T-helper 2 cell treated with Interferon-gamma antibody and Interleukin-4, amounts not matched to agents 5 μg/mL and 100 μg/mL, for 36 hours (primary cell): ENCODE results near the gene BUD23.
"Not testable (repeated sequence)": the region's sequence is repeated elsewhere in the genome, so short reads cannot be mapped to it uniquely, and the experiment has no call there.

Source experiments
- DNase-seq: peaks from one replicate; pipeline ENCODE4 v3.0.0; 2021; ENCODE audit warnings: low spot score
- H3K27ac Mint-ChIP-seq: one replicate; pipeline ENCODE4 v1.8.0; 2021; ENCODE audit warnings: mild to moderate bottlenecking, mixed read lengths
- H3K27me3 Mint-ChIP-seq: one replicate; pipeline ENCODE4 v1.8.0; 2021; ENCODE audit warnings: low read depth, mixed read lengths
- H3K36me3 Mint-ChIP-seq: one replicate; pipeline ENCODE4 v1.8.0; 2021; ENCODE audit warnings: low read depth, mixed read lengths
- H3K4me1 Mint-ChIP-seq: one replicate; pipeline ENCODE4 v1.8.0; 2021; ENCODE audit warnings: low read depth, mixed read lengths
- H3K4me3 Mint-ChIP-seq: one replicate; pipeline ENCODE4 v1.8.0; 2022; ENCODE audit warnings: mild to moderate bottlenecking, moderate library complexity, mixed read lengths
- H3K9me3 Mint-ChIP-seq: one replicate; pipeline ENCODE4 v1.8.0; 2021; ENCODE audit warnings: mixed read lengths

The BUD23 gene

DNA sequence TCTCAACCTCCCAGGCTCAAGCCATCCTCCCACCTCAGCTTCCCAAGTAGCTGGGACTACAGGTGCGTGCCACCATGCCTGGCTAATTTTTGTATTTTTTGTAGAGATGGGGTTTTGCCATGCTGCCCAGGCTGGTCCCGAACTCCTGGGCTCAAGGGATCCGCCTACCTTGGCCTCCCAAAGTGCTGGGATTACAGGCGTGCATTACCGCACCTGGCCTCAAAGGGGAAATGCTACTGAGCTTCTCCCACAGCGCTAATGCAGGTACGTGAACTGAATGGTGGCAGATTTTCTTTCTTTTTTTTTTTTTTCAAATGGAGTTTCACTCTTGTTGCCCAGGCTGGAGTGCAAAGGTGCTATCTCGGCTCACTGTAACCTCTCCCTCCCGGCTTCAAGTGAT lies 7.3 kb upstream of the BUD23 start:
- DNase-seq, H3K4me1 Mint-ChIP-seq, H3K27me3 Mint-ChIP-seq, H3K4me3 Mint-ChIP-seq, H3K9me3 Mint-ChIP-seq, H3K27ac Mint-ChIP-seq: not testable (repeated sequence)
- H3K36me3 Mint-ChIP-seq, result peaks cover 14% of the 10 kb centered on the region

DNA sequence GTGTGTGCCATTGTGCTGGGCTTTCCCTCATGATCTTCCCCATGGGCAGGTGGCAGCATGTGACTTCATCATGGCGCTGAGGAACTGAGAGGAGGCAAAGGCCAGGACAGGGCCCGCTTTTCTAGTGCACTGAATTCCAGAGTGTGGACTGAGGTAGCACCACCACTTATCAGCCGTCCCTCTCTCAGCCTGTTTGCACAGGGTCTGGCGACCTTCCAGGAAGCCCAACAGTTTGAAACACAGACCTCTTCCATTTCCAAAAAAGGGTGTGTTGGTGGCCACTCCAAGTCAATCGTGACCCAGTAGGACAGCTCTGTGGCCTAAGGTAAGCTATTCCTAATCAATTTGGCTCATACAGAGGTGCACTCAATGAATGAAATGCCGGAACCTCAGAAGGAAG lies 4.5 kb upstream of the BUD23 start:
- peaks cover 16% of the 10 kb centered on the region for H3K36me3 Mint-ChIP-seq
- H3K27me3 Mint-ChIP-seq, result no peaks in the 10 kb centered on the region
- no peak for DNase-seq
- H3K4me3 Mint-ChIP-seq, result no peak overlapping the region
- H3K27ac Mint-ChIP-seq, result no peak overlapping the region
- no peaks in the 10 kb centered on the region for H3K9me3 Mint-ChIP-seq
- H3K4me1 Mint-ChIP-seq, result peaks cover 10% of the 10 kb centered on the region

DNA sequence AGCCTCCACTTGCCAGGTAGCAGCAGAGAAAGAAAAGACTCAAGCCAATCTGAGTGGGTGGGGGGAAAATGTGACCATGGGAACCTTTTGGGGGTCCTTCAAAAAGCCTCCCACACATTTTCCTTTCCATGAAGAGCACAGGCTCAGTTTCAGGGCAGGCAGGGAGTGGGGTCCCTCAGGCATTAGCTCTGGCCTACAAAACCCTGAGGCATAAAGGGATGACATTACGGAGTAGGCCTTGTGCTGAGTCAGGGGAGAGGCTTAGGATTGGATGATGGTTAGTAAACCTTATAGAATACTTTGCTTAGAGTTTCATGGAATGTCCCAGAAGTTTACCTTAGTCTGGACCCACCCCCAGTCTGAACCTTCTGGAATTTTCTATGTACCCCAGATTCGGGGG lies 3.7 kb upstream of the BUD23 start:
- Mint-ChIP-seq H3K4me1 (peaks cover 12% of the 10 kb centered on the region), H3K4me3 (no peak overlapping the region), H3K27ac (no peak overlapping the region), H3K27me3 (no peaks in the 10 kb centered on the region), H3K9me3 (no peaks in the 10 kb centered on the region), H3K36me3 (peaks cover 17% of the 10 kb centered on the region)
- no peak for DNase-seq

DNA sequence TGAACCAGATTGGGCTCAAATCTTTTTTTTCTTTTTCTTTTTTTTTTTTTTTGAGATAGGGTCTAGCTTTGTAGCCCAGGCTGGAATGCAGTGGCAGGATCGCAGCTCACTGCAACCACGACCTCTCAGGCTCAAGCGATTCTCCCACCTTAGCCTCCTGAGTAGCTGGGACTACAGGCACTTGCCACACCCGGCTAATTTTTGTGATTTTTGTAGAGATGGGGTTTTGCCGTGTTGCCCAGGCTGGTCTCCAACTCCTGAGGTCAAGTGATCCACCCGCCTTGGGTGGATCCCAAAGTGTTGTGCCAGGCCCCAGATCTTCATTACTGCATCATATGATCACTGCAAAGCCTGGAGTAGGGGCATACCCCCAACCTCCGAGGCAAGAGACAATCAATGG lies 2.9 kb upstream of the BUD23 start:
- Mint-ChIP-seq H3K4me3 (peak overlapping the region; percentile 7), H3K27me3 (no peaks in the 10 kb centered on the region), H3K36me3 (peaks cover 17% of the 10 kb centered on the region), H3K9me3 (no peaks in the 10 kb centered on the region), H3K4me1 (peaks cover 14% of the 10 kb centered on the region), H3K27ac (no peak overlapping the region)
- no peak for DNase-seq

DNA sequence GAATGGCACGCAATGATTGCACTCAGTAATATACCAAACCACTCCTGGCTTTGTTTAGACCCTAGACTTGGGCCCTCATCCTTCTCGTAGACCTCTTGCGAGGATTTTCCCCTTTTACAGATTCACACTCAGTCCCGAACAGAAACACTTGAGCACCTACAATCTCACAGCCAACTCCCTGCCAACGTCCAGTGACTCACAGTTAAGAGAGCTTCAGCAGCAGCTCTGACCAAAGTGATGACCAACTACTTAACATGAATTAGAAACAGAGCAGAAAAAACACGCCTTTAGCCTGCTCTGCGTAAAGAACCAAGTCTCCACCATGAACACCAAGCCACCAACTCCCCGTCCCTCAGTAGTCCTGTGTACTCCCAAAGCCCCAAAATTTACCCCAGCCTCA lies 2.4 kb upstream of the BUD23 start:
- Mint-ChIP-seq H3K36me3 (peaks cover 18% of the 10 kb centered on the region), H3K27me3 (no peaks in the 10 kb centered on the region)
- no peak for DNase-seq

DNA sequence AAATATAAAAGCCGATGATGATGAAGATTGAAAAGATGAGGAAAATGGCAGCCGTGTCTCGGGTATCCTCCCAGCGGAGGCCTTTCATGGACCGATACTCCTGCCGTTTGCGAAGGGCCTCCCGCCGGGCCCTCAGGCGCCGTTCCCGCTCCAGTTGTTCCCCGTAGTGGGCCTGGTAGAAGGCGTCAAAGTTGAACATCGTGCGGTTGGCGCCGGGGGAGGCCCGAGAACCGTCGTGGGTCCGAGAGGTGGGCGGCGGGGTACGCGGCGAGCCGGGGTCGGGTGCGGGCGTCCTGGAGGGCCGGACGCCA lies 697 bp upstream of the BUD23 start:
- H3K36me3 Mint-ChIP-seq, result peaks cover 23% of the 10 kb centered on the region
- no peaks in the 10 kb centered on the region for H3K27me3 Mint-ChIP-seq
- H3K27ac Mint-ChIP-seq, result peak overlapping the region; percentile 99
- peaks cover 17% of the 10 kb centered on the region for H3K4me1 Mint-ChIP-seq
- no peak for DNase-seq
- H3K4me3 Mint-ChIP-seq, result peak overlapping the region; percentile 100
- no peaks in the 10 kb centered on the region for H3K9me3 Mint-ChIP-seq

More for the DNA sequence above, 2.4 kb upstream of the BUD23 start:
- Mint-ChIP-seq H3K4me3 (peak overlapping the region; percentile 7), H3K9me3 (no peaks in the 10 kb centered on the region), H3K27ac (no peak overlapping the region), H3K4me1 (peaks cover 14% of the 10 kb centered on the region)

DNA sequence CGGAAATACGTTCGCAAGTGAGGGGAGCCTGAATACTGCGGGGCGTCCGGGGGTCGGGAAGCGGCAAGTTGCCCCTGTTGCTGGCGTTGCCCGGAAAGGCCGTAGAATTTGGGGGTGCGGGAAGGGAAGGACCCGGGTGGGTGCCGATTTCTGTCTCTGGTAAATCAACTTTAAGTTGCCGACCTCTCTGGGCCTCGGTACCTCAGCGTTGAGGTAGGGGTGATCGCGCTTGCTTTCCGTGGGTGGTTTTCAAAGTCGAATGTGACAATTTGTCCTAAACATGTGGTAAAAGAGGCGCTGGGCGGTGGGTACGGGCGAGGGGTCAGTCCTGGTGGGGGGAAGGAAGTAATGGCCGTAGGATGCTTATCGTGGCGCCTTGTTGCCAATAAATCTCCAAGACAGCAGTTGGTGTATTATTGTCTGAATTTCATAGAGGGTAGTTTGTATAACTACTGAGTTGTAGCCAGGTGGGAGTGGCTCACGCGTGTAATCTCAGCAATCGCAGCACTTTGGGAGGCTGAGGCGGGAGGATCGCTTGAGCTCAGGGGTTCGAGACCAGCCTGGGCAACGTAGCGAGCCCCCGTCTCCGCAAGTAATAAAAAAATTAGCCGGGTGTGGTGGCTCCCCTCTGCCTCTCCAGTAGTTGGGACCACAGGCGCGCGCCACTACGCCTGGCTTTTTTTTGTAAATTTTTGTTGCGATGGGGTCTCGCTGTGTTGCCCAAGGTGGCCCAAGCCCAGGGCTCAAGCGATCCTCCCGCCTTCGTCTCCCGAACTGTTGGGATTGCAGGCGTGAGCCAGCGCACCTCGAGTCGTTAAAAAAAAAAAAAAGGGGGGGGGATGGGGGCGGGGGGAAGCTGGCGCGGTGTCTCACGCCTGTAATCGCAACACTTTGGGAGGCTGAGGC lies 644 bp downstream of the BUD23 start:
- no peaks in the 10 kb centered on the region for H3K27me3 Mint-ChIP-seq
- DNase-seq, result no peak
- H3K36me3 Mint-ChIP-seq, result peaks cover 19% of the 10 kb centered on the region
- no peaks in the 10 kb centered on the region for H3K9me3 Mint-ChIP-seq
- peak overlapping the region; percentile 99 for H3K27ac Mint-ChIP-seq
- H3K4me3 Mint-ChIP-seq, result peak overlapping the region; percentile 100
- peaks cover 24% of the 10 kb centered on the region for H3K4me1 Mint-ChIP-seq

DNA sequence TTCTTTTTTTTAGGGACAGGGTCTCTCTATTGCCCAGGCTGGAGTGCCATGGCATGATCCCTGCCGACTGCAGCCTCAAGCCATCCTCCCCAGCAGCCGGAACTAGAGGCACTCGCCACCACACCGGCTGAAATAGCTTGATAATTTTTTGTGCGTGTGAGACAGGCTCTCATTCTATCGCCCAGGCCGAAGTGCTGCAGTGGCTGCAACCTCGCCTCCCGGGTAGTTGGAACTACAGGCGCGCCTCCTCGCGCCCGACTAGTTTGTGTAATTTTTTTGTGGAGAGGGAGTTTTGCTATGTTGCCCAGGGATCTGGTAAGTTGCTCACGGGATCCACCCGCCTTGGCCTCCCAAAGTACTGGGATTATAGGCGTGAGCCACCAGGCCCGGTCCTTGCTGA lies 1.9 kb downstream of the BUD23 start:
- H3K36me3 Mint-ChIP-seq, result peaks cover 26% of the 10 kb centered on the region
- peaks cover 26% of the 10 kb centered on the region for H3K4me1 Mint-ChIP-seq
- no peaks in the 10 kb centered on the region for H3K27me3 Mint-ChIP-seq
- H3K9me3 Mint-ChIP-seq, result no peaks in the 10 kb centered on the region
- DNase-seq, result no peak
- no peak overlapping the region for H3K27ac Mint-ChIP-seq
- H3K4me3 Mint-ChIP-seq, result peak overlapping the region; percentile 64

DNA sequence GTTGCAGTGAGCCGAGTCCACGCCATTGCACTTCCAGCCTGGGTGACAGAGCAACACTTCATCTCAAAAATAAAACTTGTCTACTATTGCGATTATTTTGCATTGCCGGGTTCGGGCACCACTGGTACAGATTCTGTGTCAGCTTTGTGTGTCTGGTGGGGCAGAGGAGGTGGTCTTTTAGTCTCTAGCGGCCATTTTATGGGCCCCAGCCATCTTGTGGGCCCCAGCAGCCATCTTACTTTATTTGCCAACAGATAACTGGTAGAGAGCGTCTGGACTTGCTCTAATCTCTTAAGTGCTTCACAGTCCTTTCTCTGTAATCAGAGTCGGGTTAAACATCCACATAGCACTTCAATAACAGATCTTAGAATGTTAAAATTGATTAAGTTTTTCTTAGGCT lies 4.9 kb downstream of the BUD23 start:
- no peaks in the 10 kb centered on the region for H3K27me3 Mint-ChIP-seq
- no peak overlapping the region for H3K4me3 Mint-ChIP-seq
- peaks cover 16% of the 10 kb centered on the region for H3K4me1 Mint-ChIP-seq
- no peaks in the 10 kb centered on the region for H3K9me3 Mint-ChIP-seq
- peaks cover 43% of the 10 kb centered on the region for H3K36me3 Mint-ChIP-seq
- no peak for DNase-seq
- H3K27ac Mint-ChIP-seq, result no peak overlapping the region

DNA sequence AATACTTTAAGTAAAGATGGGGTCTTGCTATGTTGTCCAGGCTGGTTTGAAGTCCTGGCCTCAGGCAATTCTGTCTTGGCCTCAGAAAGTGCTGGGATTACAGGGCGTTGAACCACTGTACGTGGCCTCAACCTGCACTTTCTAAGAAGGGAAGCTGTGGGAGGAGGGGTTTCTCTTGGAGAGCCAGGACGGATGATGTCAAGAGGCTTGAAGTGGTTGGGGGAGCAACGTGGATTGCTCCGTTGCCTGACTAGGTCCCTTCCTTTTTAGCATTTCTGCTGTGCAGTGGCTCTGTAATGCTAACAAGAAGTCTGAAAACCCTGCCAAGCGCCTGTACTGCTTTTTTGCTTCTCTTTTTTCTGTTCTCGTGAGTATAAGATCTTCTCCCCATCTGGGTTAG lies 7.2 kb downstream of the BUD23 start:
- no peak for DNase-seq
- H3K36me3 Mint-ChIP-seq, result peaks cover 50% of the 10 kb centered on the region
- no peak overlapping the region for H3K27ac Mint-ChIP-seq
- H3K27me3 Mint-ChIP-seq, result no peaks in the 10 kb centered on the region
- H3K4me1 Mint-ChIP-seq, result peaks cover 12% of the 10 kb centered on the region
- H3K9me3 Mint-ChIP-seq, result no peaks in the 10 kb centered on the region
- H3K4me3 Mint-ChIP-seq, result no peak overlapping the region

DNA sequence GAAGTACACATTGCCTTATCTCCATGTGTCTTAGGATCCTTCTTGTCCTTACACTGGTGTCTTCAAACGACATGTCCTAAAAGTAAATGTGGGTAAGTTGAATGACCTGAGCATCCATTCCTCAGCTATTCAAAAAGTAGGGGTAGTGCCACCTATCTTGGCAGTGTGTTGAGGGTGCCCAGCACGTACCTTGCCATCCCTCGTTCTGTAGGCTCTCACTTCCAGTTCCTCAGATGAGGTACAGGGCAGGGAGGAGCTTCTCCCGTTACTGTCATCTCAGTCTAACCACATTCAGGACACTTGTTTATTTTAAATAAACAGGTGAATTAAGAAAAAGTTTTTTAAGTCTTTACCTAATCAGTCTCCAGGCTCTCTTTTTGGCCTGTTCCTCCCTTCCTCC lies 13.0 kb downstream of the BUD23 start:
- H3K4me3 Mint-ChIP-seq, result no peak overlapping the region
- no peaks in the 10 kb centered on the region for H3K27me3 Mint-ChIP-seq

DNA sequence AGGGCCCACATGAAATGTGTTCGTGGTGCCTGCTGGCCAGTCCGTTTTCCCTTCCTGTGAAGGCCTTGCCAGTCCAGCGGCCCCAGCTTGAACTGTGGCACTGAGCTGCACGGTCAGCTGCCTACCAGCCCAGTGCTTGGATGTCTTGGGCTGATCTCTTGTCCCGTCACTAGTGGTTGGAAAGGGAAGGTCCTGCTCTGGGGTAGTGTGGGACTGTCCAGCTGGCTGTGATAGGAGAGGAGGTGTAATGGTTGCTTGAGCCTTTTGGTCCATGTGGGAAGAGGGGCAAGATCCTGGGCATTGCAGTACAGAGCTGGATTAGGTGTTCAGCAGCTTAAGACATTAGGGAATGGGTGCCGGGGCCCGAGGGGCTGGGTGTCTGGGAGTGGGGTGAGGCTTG lies 15.0 kb downstream of the BUD23 start:
- Mint-ChIP-seq H3K4me3 (no peak overlapping the region), H3K9me3 (no peaks in the 10 kb centered on the region), H3K27ac (no peak overlapping the region), H3K4me1 (no peaks in the 10 kb centered on the region), H3K27me3 (no peaks in the 10 kb centered on the region), H3K36me3 (peaks cover 38% of the 10 kb centered on the region)
- DNase-seq, result no peak

More for the DNA sequence above, 13.0 kb downstream of the BUD23 start:
- H3K36me3 Mint-ChIP-seq, result peaks cover 39% of the 10 kb centered on the region
- no peaks in the 10 kb centered on the region for H3K9me3 Mint-ChIP-seq
- H3K27ac Mint-ChIP-seq, result no peak overlapping the region
- no peak for DNase-seq
- H3K4me1 Mint-ChIP-seq, result no peaks in the 10 kb centered on the region

DNA sequence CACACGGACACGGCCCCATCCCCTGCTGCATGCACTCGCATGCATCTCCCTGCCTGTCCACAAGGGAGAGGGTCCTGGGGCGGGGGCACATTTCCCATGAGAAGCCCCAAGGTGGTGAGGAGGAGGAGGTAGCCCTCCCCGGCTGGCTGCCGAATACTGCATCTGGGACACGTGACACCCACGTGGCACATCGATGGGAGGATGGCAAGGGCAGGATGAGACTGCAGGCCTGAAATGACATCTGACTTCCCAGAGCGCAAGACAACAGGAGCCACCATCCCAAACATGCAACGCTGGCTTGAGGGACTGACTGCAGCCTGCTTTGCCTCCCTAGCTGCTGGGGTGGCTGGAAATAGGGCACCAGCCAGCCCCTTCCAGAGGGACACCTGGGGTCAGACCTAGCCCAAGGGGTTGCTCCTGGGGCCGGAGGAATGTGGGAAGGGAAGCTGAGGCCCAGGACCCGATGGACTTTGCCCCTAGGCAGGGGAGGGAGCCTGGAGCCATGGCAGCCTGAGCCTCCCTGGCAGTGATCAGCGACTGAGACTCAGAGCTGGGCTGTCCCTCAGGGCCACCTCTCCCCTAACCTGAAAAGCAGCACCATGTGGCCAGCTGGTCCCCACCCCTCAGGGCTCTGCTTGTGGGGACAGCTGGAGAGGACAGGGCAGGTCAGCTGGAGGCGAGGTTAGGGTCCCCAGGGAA lies 16.1 kb downstream of the BUD23 start:
- H3K4me3 Mint-ChIP-seq, result no peak overlapping the region
- H3K27me3 Mint-ChIP-seq, result no peaks in the 10 kb centered on the region
- H3K36me3 Mint-ChIP-seq, result peaks cover 35% of the 10 kb centered on the region
- H3K27ac Mint-ChIP-seq, result no peak overlapping the region
- H3K9me3 Mint-ChIP-seq, result no peaks in the 10 kb centered on the region
- DNase-seq, result no peak
- H3K4me1 Mint-ChIP-seq, result no peaks in the 10 kb centered on the region

DNA sequence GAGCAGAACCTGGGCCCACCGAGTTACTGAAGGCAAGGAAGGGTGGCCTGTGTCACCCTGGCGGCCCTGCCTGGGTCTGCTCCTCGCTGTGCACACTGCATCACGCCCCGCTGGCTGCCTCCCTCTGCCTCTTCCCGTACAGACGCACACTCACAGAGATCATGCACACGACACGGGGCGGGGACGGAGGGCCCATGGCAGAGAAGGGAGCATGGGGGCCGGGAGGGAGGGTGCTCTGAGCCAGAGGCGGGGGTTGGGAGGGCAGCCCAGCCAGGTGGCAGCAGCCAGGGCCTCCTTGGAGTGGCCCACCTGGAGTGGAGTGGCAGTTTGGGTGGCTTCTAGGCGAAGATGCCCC lies 16.6 kb downstream of the BUD23 start:
- Mint-ChIP-seq H3K4me3 (no peak overlapping the region), H3K27me3 (no peaks in the 10 kb centered on the region), H3K27ac (no peak overlapping the region), H3K4me1 (no peaks in the 10 kb centered on the region), H3K36me3 (peaks cover 33% of the 10 kb centered on the region), H3K9me3 (no peaks in the 10 kb centered on the region)
- DNase-seq, result no peak
